WTC11 (cell line): Measurements from ENCODE around the gene SHKBP1. TPM values are rescaled to one million over a fixed set of nuclear protein-coding genes. Genes with fewer than 3 reads are reported as not detected.

Source experiments
- ATF3 ChIP-seq: sonication (generic); formaldehyde crosslinking; conservative IDR thresholded peaks from 2 replicates; pipeline ENCODE4 v1.8.1; 2022; ENCODE audit warnings: mild to moderate bottlenecking, missing genetic modification reagents
- ATF6 ChIP-seq: sonication (generic); formaldehyde crosslinking; IDR thresholded peaks from 2 replicates; pipeline ENCODE4 v1.8.1; 2023; ENCODE audit warnings: mild to moderate bottlenecking, missing genetic modification reagents
- CDX4 ChIP-seq: fragments of 250-450 bp; sonication (Bioruptor Pico); IDR thresholded peaks from 2 replicates; pipeline ENCODE4 v1.9.0; 2021; ENCODE audit warnings: moderate library complexity, mild to moderate bottlenecking, inconsistent platforms, borderline replicate concordance
- E2F4 ChIP-seq: sonication (generic); formaldehyde crosslinking; IDR thresholded peaks from 2 replicates; pipeline ENCODE4 v1.8.1; 2022; ENCODE audit warnings: low read depth, mild to moderate bottlenecking, moderate library complexity, missing genetic modification reagents, borderline replicate concordance
- ESRRA ChIP-seq: sonication (generic); formaldehyde crosslinking; IDR thresholded peaks from 2 replicates; pipeline ENCODE4 v1.8.1; 2022; ENCODE audit warnings: mild to moderate bottlenecking, missing genetic modification reagents, borderline replicate concordance
- GRHL2 ChIP-seq: fragments of 250-450 bp; sonication (Bioruptor Pico); IDR thresholded peaks from 2 replicates; pipeline ENCODE4 v1.8.0; 2022; ENCODE audit warnings: mild to moderate bottlenecking, moderate library complexity; ENCODE audit not compliant: insufficient replicate concordance, severe bottlenecking
- HMGXB4 ChIP-seq: sonication (generic); formaldehyde crosslinking; IDR thresholded peaks from 2 replicates; pipeline ENCODE4 v1.8.1; 2023; ENCODE audit warnings: mild to moderate bottlenecking, moderate library complexity, missing genetic modification reagents
- IRF1 ChIP-seq: sonication (generic); formaldehyde crosslinking; IDR thresholded peaks from 2 replicates; pipeline ENCODE4 v1.8.0; 2023; ENCODE audit warnings: missing genetic modification reagents
- IRF2 ChIP-seq: sonication (generic); formaldehyde crosslinking; IDR thresholded peaks from 2 replicates; pipeline ENCODE4 v1.8.0; 2022; ENCODE audit warnings: low read depth, missing genetic modification reagents, borderline replicate concordance
- JUN ChIP-seq: sonication (generic); formaldehyde crosslinking; IDR thresholded peaks from 2 replicates; pipeline ENCODE4 v1.8.0; 2023; ENCODE audit warnings: mild to moderate bottlenecking, missing genetic modification reagents
- MLX ChIP-seq: sonication (generic); formaldehyde crosslinking; IDR thresholded peaks from 2 replicates; pipeline ENCODE4 v1.8.1; 2023; ENCODE audit warnings: mild to moderate bottlenecking, missing genetic modification reagents, moderate library complexity
- PRDM15 ChIP-seq: sonication (generic); formaldehyde crosslinking; IDR thresholded peaks from 2 replicates; pipeline ENCODE4 v1.8.0; 2022; ENCODE audit warnings: missing genetic modification reagents
- PREB ChIP-seq: sonication (generic); formaldehyde crosslinking; IDR thresholded peaks from 2 replicates; pipeline ENCODE4 v1.8.1; 2022; ENCODE audit warnings: mild to moderate bottlenecking, missing genetic modification reagents, moderate library complexity, borderline replicate concordance
- SMAD3 ChIP-seq: sonication (generic); formaldehyde crosslinking; IDR thresholded peaks from 2 replicates; pipeline ENCODE4 v1.8.0; 2022; ENCODE audit warnings: missing genetic modification reagents, mild to moderate bottlenecking, borderline replicate concordance
- TEAD1 ChIP-seq: sonication (generic); formaldehyde crosslinking; IDR thresholded peaks from 2 replicates; pipeline ENCODE4 v1.8.0; 2022; ENCODE audit warnings: mild to moderate bottlenecking, missing genetic modification reagents
- ZNF121 ChIP-seq: sonication (generic); formaldehyde crosslinking; IDR thresholded peaks from 2 replicates; pipeline ENCODE4 v1.8.0; 2023; ENCODE audit warnings: missing genetic modification reagents
- ZNF263 ChIP-seq: sonication (generic); formaldehyde crosslinking; IDR thresholded peaks from 2 replicates; pipeline ENCODE4 v1.8.1; 2022; ENCODE audit warnings: low read depth, mild to moderate bottlenecking, moderate library complexity, missing genetic modification reagents
- ZNF425 ChIP-seq: fragments of 250-450 bp; sonication (Bioruptor Pico); conservative IDR thresholded peaks from 2 replicates; pipeline ENCODE4 v1.9.0; 2021; ENCODE audit warnings: mild to moderate bottlenecking
- ZSCAN18 ChIP-seq: fragments of 250-450 bp; sonication (Bioruptor Pico); IDR thresholded peaks from 2 replicates; pipeline ENCODE4 v2.1.2; 2022; ENCODE audit warnings: mild to moderate bottlenecking, moderate library complexity
- total RNA-seq: library from RNA; stranded (reverse); gene quantifications from 3 replicates; pipeline ENCODE4 v1.2.3, GENCODE V29; 2021

The SHKBP1 gene
- total RNA-seq, 1 experiment from 2014 or later: 71.7 TPM

- TF ChIP-seq ZSCAN18 (CRISPR knock-in tag) (no peak), IRF2 (CRISPR knock-in tag) (no peak), ATF6 (CRISPR knock-in tag) (no peak), PREB (CRISPR knock-in tag) (no peak), TEAD1 (no peak), E2F4 (CRISPR knock-in tag) (no peak), JUN (CRISPR knock-in tag) (no peak), ZNF121 (CRISPR knock-in tag) (no peak), ATF3 (CRISPR knock-in tag) (no peak), ESRRA (CRISPR knock-in tag) (no peak), SMAD3 (CRISPR knock-in tag) (no peak), HMGXB4 (peak; percentile 87), ZNF425 (CRISPR knock-in tag) (no peak), CDX4 (CRISPR knock-in tag) (no peak), MLX (peak; percentile 50; the same call in 1 of the 2 replicates), ZNF263 (CRISPR knock-in tag) (no peak), PRDM15 (CRISPR knock-in tag) (no peak), IRF1 (CRISPR knock-in tag) (no peak), GRHL2 (no peak)
These were observed 22.5 kb upstream of the SHKBP1 start (continued) for GRCh38 chr19:40553885-40554857.
